Measurements from ENCODE around the gene SMIM28. TPM values are rescaled to one million over a fixed set of nuclear protein-coding genes. Genes with fewer than 3 reads are reported as not detected.

Gene SMIM28
- total RNA-seq, 1 donor from 2014 or later = not detected

DNA sequence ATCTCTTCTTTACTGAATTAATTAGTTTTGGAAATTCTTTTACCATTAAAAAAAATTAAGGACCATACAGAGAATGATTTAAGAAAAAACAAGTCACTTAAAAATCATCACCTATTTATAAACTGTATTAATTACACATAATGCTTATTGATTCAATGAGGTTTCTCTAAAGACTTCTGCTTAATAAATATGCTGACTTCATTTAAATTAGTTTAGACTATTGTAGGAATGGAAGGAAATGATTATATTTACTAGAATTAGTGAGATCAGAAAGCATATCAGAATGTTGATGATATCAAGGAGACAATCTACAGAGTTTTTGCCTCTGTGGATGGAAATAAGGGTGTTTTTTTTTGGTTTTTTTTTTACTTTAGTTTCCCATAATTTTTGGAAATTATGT lies 34.6 kb upstream of the SMIM28 start:
- Histone ChIP-seq H3K4me1 (no peaks in the 10 kb centered on the region), H3K36me3 (no peaks in the 10 kb centered on the region), H3K27me3 (ENCODE audit: low read depth) (no peaks in the 10 kb centered on the region), H3K4me3 (no peak overlapping the region), H3K27ac (replicated peaks) (no peak overlapping the region), H3K9me3 (replicated peaks) (no peaks in the 10 kb centered on the region)
- intact Hi-C loops (cut with micrococcal nuclease) = no loop called here
- TF ChIP-seq, protein P1, sequence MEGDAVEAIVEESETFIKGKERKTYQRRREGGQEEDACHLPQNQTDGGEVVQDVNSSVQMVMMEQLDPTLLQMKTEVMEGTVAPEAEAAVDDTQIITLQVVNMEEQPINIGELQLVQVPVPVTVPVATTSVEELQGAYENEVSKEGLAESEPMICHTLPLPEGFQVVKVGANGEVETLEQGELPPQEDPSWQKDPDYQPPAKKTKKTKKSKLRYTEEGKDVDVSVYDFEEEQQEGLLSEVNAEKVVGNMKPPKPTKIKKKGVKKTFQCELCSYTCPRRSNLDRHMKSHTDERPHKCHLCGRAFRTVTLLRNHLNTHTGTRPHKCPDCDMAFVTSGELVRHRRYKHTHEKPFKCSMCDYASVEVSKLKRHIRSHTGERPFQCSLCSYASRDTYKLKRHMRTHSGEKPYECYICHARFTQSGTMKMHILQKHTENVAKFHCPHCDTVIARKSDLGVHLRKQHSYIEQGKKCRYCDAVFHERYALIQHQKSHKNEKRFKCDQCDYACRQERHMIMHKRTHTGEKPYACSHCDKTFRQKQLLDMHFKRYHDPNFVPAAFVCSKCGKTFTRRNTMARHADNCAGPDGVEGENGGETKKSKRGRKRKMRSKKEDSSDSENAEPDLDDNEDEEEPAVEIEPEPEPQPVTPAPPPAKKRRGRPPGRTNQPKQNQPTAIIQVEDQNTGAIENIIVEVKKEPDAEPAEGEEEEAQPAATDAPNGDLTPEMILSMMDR (IDR thresholded peaks at IDR 0.05; ENCODE audit: borderline replicate concordance) = no peak
- no peak for DNase-seq

DNA sequence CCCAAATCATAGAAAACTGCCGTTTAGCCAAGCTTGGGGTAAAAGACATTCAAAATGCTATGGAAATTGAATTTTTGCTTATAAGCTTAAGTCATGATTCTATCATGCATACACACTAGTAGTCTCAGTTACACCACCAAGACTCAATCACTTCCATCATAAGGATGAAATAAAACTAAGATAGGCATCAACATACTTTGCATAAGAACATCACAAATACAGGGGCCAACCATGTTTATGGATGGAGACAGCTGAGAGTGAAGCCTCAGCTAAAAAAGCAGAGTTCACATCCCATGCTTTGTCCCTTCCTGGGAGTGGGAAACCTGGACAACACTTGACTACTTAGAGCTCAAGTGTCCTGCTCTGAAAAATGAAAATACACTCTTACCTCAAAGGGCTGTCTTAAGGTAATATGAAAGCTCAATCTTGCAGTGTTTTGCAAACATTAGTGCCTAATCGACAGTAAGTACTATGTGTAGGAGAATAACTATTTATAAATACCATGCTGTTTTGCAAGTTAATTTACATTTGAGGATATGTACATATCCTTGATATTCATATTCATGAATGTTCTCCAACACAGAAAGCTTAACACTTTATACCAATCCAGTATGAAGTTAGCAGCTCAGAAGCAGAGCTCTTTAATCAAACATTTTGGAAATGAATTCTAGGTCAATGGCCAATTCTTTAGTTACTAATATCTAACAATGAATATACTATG lies 32.0 kb upstream of the SMIM28 start:
- peaks cover 8% of the 10 kb centered on the region for H3K4me1 ChIP-seq
- H3K27ac ChIP-seq (replicated peaks) = no peak overlapping the region
- intact Hi-C loops (cut with micrococcal nuclease) = no loop called here
- H3K27me3 ChIP-seq (ENCODE audit: low read depth) = no peaks in the 10 kb centered on the region
- H3K9me3 ChIP-seq (replicated peaks) = no peaks in the 10 kb centered on the region
- H3K36me3 ChIP-seq = no peaks in the 10 kb centered on the region
- H3K4me3 ChIP-seq = no peak overlapping the region
- DNase-seq = no peak
- TF ChIP-seq, protein P1 (IDR thresholded peaks at IDR 0.05; ENCODE audit: borderline replicate concordance) = no peak

DNA sequence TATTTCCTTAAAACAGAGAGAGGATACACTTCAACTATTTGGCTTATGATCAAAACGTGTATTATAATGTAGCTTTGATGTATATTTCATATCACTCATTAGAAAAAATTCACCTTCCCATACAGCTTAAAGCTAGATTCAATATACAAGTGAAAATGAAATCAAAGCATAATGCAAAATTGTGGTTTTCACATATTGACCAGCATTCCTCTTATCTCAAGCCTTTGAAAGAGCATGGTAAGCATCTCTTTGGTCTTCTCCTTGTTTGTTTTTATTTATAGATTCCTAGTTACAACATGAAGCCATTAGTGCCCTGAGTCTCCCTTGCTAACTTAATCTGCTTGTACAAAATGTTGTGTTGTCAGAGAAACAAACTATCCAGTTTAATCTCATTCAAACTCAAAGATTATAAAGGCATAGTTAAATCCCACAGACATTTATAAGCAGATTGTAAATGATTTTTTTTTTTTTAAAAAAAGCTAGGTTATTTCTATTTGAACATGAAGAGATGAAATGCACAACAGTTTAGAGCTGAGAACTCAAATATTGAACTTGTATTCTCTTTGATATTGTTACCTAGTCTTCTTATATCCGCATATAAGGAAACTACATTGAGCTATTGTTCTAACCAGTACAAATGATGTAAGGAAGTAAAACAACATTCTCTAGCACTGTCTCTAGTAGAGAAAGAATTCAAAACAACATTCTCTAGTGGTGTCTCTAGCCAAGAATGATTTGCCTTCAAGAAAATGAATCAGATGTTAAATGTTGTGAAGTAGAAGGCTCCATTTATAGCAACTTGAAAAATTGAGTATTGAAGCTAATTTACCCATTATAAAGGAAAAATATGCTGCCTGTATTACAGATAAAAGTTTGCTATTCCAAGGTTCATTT lies 31.2 kb upstream of the SMIM28 start:
- TF ChIP-seq, protein P1 (IDR thresholded peaks at IDR 0.05; ENCODE audit: borderline replicate concordance) = no peak
- Histone ChIP-seq H3K27ac (replicated peaks) (no peak overlapping the region), H3K9me3 (replicated peaks) (no peaks in the 10 kb centered on the region), H3K4me3 (no peak overlapping the region), H3K27me3 (ENCODE audit: low read depth) (no peaks in the 10 kb centered on the region), H3K36me3 (no peaks in the 10 kb centered on the region), H3K4me1 (peaks cover 8% of the 10 kb centered on the region)
- DNase-seq = no peak
- intact Hi-C loops (cut with micrococcal nuclease) = no loop called here

DNA sequence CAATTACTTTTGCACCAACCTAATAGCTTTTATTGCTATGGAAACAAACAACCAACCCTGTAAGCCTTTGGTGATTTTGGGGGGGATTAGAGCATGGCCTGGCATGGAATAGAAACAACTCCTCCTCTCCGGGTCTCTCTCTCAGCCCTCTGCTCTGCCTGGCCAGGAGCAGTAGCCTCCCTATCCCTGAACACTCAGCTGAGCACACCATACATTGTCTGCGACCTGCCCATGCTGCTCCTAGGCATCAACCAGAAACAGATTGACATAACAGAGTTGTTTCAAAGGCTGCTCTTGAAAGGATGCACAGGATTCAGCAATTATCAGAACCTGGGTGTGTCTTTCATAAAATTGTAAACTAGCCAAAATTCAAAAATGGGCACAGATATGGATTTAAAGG lies 29.8 kb upstream of the SMIM28 start:
- no peak overlapping the region for H3K27ac ChIP-seq (replicated peaks)
- no peaks in the 10 kb centered on the region for H3K27me3 ChIP-seq (ENCODE audit: low read depth)
- TF ChIP-seq, protein P1 (IDR thresholded peaks at IDR 0.05; ENCODE audit: borderline replicate concordance) = no peak
- intact Hi-C loops (cut with micrococcal nuclease) = no loop called here
- H3K36me3 ChIP-seq = no peaks in the 10 kb centered on the region
- no peak overlapping the region for H3K4me3 ChIP-seq
- no peaks in the 10 kb centered on the region for H3K9me3 ChIP-seq (replicated peaks)
- H3K4me1 ChIP-seq = peaks cover 8% of the 10 kb centered on the region
- DNase-seq = no peak

DNA sequence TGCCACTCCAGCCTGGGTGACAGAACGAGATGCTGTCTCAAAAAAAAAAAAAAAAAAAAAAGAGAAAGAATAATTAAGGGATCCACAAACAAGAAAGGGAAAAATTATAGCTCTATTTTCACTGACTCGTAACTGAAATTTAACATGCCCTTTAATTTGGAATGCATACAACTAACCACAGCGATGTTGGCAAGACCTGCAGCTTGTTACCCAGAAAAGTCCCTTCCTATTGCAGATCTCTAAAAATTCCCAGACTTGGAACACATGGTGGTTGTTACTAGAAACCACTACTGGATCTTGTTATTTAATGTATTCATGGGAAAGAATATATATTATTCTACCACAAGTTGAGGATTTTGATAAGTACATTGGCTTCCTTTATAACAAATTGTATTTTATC lies 27.8 kb upstream of the SMIM28 start:
- TF ChIP-seq, protein P1 (IDR thresholded peaks at IDR 0.05; ENCODE audit: borderline replicate concordance) = no peak
- no peaks in the 10 kb centered on the region for H3K36me3 ChIP-seq
- no peaks in the 10 kb centered on the region for H3K27me3 ChIP-seq (ENCODE audit: low read depth)
- no peaks in the 10 kb centered on the region for H3K9me3 ChIP-seq (replicated peaks)
- intact Hi-C loops (cut with micrococcal nuclease) = no loop called here
- no peak for DNase-seq
- peaks cover 8% of the 10 kb centered on the region for H3K4me1 ChIP-seq
- H3K27ac ChIP-seq (replicated peaks) = no peak overlapping the region
- H3K4me3 ChIP-seq = no peak overlapping the region
